ENCODE data around the gene ENOSF1. TPM values are rescaled to one million over a fixed set of nuclear protein-coding genes. Genes with fewer than 3 reads are reported as not detected.

ENOSF1 gene
- total RNA-seq, 4 donors from 2014 or later, result 77.6 to 191 (median 132) TPM

GRCh38 chr18:621291-622043 lies 91.0 kb downstream of the ENOSF1 start:
- no peaks in the 10 kb centered on the region for H3K9me3 ChIP-seq
- H3K27ac ChIP-seq, result no peak overlapping the region
- DNase-seq, result no peak
- H3K27me3 ChIP-seq, result no peaks in the 10 kb centered on the region
- no peak overlapping the region for H3K4me3 ChIP-seq
- H3K36me3 ChIP-seq, result no peaks in the 10 kb centered on the region
- no peaks in the 10 kb centered on the region for H3K4me1 ChIP-seq
- TF ChIP-seq CTCF (IDR thresholded peaks at IDR 0.05) (no peak), POLR2A (IDR thresholded peaks at IDR 0.05) (no peak)

Other genes starting within 250 kb of the ENOSF1 start
- gene COLEC12, start 211.9 kb downstream of the ENOSF1 start, total RNA-seq, result 1 to 10 TPM in 3 of 4 donors, under 1 TPM in 1; 0.88 to 7.6 (median 3.8) TPM
- gene CETN1, start 132.2 kb downstream of the ENOSF1 start, total RNA-seq, result not detected
- 1 to 10 TPM in 1 of 4 donors, not detected in 3; 4.6 TPM for gene CLUL1, start 115.6 kb downstream of the ENOSF1 start, total RNA-seq
- 10 to 100 TPM in 3 of 4 donors, 1 to 10 TPM in 1; 6.7 to 71.8 (median 11.7) TPM for gene TYMS, start 55.0 kb downstream of the ENOSF1 start, total RNA-seq
- 100 to 1,000 TPM in 1 of 4 donors, 10 to 100 TPM in 3; 46.2 to 119 (median 83.0) TPM for gene YES1, start 99.6 kb upstream of the ENOSF1 start, total RNA-seq
- gene ADCYAP1, start 192.2 kb upstream of the ENOSF1 start, total RNA-seq, result not detected

Data from Peyer's patch (tissue), 4 donors.